Thyroid gland (tissue), 4 donors: ENCODE measurements around the gene UGT1A1. TPM values are rescaled to one million over a fixed set of nuclear protein-coding genes. Genes with fewer than 3 reads are reported as not detected.
A peak's percentile ranks its signal among the peaks of the same experiment; 100 is the strongest.

Experiments used
- DNase-seq, 2 donors: peaks; one replicate each; pipeline ENCODE4 v3.0.0-alpha.2; 2019
- H3K27ac ChIP-seq, 3 donors: fragments of 200-600 bp; sonication (generic); 1 replicate in 2 of 3; 2 replicates in 1 of 3; pipeline ENCODE4 v1.5.1; 2016 to 2019; ENCODE audit warnings: mild to moderate bottlenecking in 1 of 3, moderate library complexity in 1 of 3
- H3K27me3 ChIP-seq: fragments of 200-600 bp; sonication (generic); one replicate; pipeline ENCODE4 v1.5.1; 2019
- H3K36me3 ChIP-seq, 2 donors: fragments of 200-600 bp; sonication (generic); one replicate each; pipeline ENCODE4 v1.5.1; 2016 to 2019
- H3K4me1 ChIP-seq, 2 donors: fragments of 200-600 bp; sonication (generic); one replicate each; pipeline ENCODE4 v1.5.1; 2017 to 2019
- H3K4me3 ChIP-seq, 3 donors: fragments of 200-600 bp; sonication (generic); replicated peaks in 1 of 3; 1 replicate in 2 of 3; 2 replicates in 1 of 3; pipeline ENCODE4 v1.5.1; 2016; ENCODE audit warnings: mild to moderate bottlenecking in 1 of 3
- H3K9me3 ChIP-seq: fragments of 200-600 bp; sonication (generic); one replicate; pipeline ENCODE4 v1.5.1; 2017
- POLR2A ChIP-seq, 2 donors: fragments of 450-650 bp; IDR thresholded peaks; one replicate each; pipeline ENCODE4 v1.6.1; 2017; ENCODE audit warnings: antibody characterized with exemption in 2 of 2, mild to moderate bottlenecking in 2 of 2, moderate library complexity in 1 of 2
- WGBS, 2 donors: methylation state at CpG; one replicate each; pipeline ENCODE4 v1.1.5; 2017; 5-methylcytosine and 5-hydroxymethylcytosine counted together
- intact Hi-C: fragments of 100-400 bp; cut with DNase I; formaldehyde crosslinking; loops from one replicate; pipeline ENCODE4 v1.15.1; 2023
- total RNA-seq, 4 donors: library from RNA; depleted of rRNA; stranded (reverse); fragments of >200 nt; gene quantifications; one replicate each; pipeline ENCODE4 v1.2.3, GENCODE V29; 2016
- TF ChIP-seq, protein P1 (sequence below), 6 experiments: fragments of 200-600 bp in 3 of 6; fragments of 450-650 bp in 3 of 6; sonication (generic) in 3 of 6; IDR thresholded peaks; one replicate each; pipeline ENCODE4 v1.5.1; 2016 to 2019; ENCODE audit warnings: antibody characterized with exemption in 6 of 6, mild to moderate bottlenecking in 2 of 6, inconsistent platforms in 1 of 6, moderate library complexity in 1 of 6

The UGT1A1 gene
- under 1 TPM; 0.45 to 0.94 (median 0.76) TPM for total RNA-seq

DNA sequence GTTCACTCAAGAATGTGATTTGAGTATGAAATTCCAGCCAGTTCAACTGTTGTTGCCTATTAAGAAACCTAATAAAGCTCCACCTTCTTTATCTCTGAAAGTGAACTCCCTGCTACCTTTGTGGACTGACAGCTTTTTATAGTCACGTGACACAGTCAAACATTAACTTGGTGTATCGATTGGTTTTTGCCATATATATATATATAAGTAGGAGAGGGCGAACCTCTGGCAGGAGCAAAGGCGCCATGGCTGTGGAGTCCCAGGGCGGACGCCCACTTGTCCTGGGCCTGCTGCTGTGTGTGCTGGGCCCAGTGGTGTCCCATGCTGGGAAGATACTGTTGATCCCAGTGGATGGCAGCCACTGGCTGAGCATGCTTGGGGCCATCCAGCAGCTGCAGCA is at the start of gene UGT1A1:
Gene UGT1A1 (plus strand): TSS at position 228 of the 400 bp plus-strand sequence. CDS start 18 bp downstream, at position 246.
- H3K9me3 ChIP-seq = no peaks in the 10 kb centered on the region
- WGBS, 2 donors = 92 to 97% methylated on average over 6 of the region's 6 CpGs
- intact Hi-C loops = no loop called here
- H3K4me1 ChIP-seq = no peaks in the 10 kb centered on the region
- H3K4me3 ChIP-seq = no peak within 1 kb of the TSS
- no peaks in the 10 kb centered on the region for H3K36me3 ChIP-seq
- TF ChIP-seq, protein P1, sequence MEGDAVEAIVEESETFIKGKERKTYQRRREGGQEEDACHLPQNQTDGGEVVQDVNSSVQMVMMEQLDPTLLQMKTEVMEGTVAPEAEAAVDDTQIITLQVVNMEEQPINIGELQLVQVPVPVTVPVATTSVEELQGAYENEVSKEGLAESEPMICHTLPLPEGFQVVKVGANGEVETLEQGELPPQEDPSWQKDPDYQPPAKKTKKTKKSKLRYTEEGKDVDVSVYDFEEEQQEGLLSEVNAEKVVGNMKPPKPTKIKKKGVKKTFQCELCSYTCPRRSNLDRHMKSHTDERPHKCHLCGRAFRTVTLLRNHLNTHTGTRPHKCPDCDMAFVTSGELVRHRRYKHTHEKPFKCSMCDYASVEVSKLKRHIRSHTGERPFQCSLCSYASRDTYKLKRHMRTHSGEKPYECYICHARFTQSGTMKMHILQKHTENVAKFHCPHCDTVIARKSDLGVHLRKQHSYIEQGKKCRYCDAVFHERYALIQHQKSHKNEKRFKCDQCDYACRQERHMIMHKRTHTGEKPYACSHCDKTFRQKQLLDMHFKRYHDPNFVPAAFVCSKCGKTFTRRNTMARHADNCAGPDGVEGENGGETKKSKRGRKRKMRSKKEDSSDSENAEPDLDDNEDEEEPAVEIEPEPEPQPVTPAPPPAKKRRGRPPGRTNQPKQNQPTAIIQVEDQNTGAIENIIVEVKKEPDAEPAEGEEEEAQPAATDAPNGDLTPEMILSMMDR (IDR thresholded peaks at IDR 0.05) = no peak
- no peak for TF ChIP-seq POLR2A (IDR thresholded peaks at IDR 0.05)
- DNase-seq = no peak
- no peak within 1 kb of the TSS for H3K27ac ChIP-seq
- no peaks in the 10 kb centered on the region for H3K27me3 ChIP-seq

DNA sequence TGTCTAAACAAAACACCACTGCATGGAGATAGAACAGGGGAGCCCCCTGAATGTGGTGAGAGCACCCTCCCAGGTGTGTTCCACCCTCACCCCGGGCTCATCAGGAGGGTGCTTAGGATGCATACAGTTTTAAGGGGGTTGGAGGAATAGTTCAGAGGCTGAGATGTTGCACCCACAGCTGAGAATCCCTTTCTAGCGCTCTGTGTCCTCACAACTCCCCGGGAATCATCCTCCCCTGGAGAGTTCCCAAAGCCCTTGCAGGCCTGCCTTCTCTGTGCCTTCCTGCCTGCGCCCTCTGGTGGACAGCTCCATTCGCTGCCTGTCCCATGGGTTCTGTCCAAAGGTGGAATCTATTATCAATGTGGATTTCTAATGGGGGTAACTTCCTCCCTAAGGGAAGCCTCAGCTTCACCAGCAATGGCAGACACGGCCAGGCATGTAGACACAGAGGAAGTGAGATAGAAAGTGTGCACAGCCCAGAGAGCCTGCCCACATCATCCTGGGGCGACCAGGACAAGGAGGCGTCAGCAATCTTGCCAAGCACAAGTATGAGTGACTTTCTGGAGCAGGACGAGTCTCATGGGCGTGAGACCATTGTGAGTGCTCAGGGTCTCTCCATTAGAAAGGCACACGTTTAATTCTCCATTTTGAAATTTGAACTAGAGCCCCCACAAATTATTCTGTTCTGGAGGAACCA is 48.6 kb upstream of the UGT1A1 start:
- Histone ChIP-seq H3K27ac (no peak overlapping the region), H3K27me3 (no peaks in the 10 kb centered on the region), H3K4me1 (peaks cover 5 to 8% of the 10 kb centered on the region in 2 donors), H3K36me3 (no peaks in the 10 kb centered on the region), H3K4me3 (no peak overlapping the region), H3K9me3 (no peaks in the 10 kb centered on the region)
- DNase-seq = peak; percentile 87 to 94
- intact Hi-C loops = no loop called here
- TF ChIP-seq POLR2A (IDR thresholded peaks at IDR 0.05) = no peak
- TF ChIP-seq, protein P1 (IDR thresholded peaks at IDR 0.05) = peak; percentile 74 to 90 (median 84)
- WGBS, 2 donors = 36 to 40% methylated on average over 10 to 11 of the region's 11 CpGs

DNA sequence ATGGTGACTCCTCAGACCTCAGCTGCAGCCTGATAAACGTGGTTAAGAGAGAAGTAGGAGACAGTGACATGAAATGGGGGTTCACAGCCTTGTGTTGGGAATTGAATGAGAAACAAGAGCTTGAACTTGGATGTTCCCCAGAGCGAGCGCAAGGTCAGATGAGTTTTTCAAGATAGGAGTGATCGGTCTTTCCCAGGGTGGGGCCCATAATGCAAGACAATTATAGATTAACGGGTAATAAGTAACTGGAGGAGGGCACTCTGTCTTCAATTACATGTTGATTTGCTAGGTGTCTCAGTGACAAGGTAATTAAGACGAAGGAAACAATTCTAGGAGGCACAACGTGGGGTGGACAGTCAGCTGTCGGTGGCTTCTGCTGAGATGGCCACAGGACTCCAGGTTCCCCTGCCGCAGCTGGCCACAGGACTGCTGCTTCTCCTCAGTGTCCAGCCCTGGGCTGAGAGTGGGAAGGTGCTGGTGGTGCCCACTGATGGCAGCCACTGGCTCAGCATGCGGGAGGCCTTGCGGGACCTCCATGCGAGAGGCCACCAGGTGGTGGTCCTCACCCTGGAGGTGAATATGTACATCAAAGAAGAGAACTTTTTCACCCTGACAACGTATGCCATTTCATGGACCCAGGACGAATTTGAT is 47.3 kb upstream of the UGT1A1 start, which contains the start of gene UGT1A5:
Gene UGT1A5 (plus strand): TSS at position 297 of the 651 bp plus-strand sequence. CDS start 85 bp downstream, at position 382.
- no peak for TF ChIP-seq POLR2A (IDR thresholded peaks at IDR 0.05)
- TF ChIP-seq, protein P1 (IDR thresholded peaks at IDR 0.05) = no peak
- no peak for DNase-seq
- Histone ChIP-seq H3K27ac (no peak within 1 kb of the TSS), H3K27me3 (no peaks in the 10 kb centered on the region), H3K4me1 (no peaks in the 10 kb centered on the region), H3K9me3 (no peaks in the 10 kb centered on the region), H3K4me3 (no peak within 1 kb of the TSS), H3K36me3 (no peaks in the 10 kb centered on the region)
- WGBS, 2 donors = 84 to 88% methylated on average over 12 to 13 of the region's 14 CpGs
- intact Hi-C loops = no loop called here

DNA sequence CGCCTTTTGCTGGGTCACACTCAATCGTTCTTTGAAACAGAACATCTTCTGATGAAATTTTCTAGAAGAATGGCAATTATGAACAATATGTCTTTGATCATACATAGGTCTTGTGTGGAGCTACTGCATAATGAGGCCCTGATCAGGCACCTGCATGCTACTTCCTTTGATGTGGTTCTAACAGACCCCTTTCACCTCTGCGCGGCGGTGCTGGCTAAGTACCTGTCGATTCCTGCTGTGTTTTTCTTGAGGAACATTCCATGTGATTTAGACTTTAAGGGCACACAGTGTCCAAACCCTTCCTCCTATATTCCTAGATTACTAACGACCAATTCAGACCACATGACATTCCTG is 46.8 kb upstream of the UGT1A1 start:
- H3K4me3 ChIP-seq = no peak overlapping the region
- WGBS, 2 donors = 67 to 76% methylated on average over 7 of the region's 7 CpGs
- intact Hi-C loops = no loop called here
- no peaks in the 10 kb centered on the region for H3K4me1 ChIP-seq
- no peak overlapping the region for H3K27ac ChIP-seq
- DNase-seq = no peak
- no peaks in the 10 kb centered on the region for H3K27me3 ChIP-seq
- TF ChIP-seq, protein P1 (IDR thresholded peaks at IDR 0.05) = no peak
- no peak for TF ChIP-seq POLR2A (IDR thresholded peaks at IDR 0.05)
- H3K9me3 ChIP-seq = no peaks in the 10 kb centered on the region
- H3K36me3 ChIP-seq = no peaks in the 10 kb centered on the region

DNA sequence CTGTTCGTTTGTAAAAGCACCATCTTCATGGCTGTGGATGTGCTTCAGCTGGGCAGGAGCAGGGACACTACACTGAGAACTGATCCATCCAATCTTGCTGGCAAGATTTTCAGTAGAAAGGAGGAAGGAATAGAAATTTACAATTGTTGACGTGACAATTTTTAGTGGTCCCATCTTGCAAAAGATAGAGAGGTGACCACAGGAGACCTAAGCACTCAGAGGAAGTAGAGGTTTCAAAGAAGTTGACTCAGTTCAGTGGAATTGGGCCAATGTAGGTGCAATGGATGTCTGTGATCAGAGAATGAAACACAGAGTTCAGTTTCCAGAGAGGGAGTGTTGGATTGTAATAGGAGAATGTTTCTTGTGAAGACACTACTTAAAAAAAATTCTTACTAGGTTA is 45.9 kb upstream of the UGT1A1 start:
- no peak for TF ChIP-seq POLR2A (IDR thresholded peaks at IDR 0.05)
- TF ChIP-seq, protein P1 (IDR thresholded peaks at IDR 0.05) = no peak
- no peaks in the 10 kb centered on the region for H3K27me3 ChIP-seq
- H3K4me1 ChIP-seq = no peaks in the 10 kb centered on the region
- no peak for DNase-seq
- no peak overlapping the region for H3K4me3 ChIP-seq
- no peak overlapping the region for H3K27ac ChIP-seq
- no peaks in the 10 kb centered on the region for H3K9me3 ChIP-seq
- WGBS, 2 donors = 82 to 88% methylated on average over 2 of the region's 2 CpGs
- H3K36me3 ChIP-seq = no peaks in the 10 kb centered on the region
- intact Hi-C loops = no loop called here
